Measurements from ENCODE around the gene ATP6AP2.

GRCh38 chrX:40579141-40579540 is 1.6 kb upstream of the ATP6AP2 start:
- TF ChIP-seq, protein P1, sequence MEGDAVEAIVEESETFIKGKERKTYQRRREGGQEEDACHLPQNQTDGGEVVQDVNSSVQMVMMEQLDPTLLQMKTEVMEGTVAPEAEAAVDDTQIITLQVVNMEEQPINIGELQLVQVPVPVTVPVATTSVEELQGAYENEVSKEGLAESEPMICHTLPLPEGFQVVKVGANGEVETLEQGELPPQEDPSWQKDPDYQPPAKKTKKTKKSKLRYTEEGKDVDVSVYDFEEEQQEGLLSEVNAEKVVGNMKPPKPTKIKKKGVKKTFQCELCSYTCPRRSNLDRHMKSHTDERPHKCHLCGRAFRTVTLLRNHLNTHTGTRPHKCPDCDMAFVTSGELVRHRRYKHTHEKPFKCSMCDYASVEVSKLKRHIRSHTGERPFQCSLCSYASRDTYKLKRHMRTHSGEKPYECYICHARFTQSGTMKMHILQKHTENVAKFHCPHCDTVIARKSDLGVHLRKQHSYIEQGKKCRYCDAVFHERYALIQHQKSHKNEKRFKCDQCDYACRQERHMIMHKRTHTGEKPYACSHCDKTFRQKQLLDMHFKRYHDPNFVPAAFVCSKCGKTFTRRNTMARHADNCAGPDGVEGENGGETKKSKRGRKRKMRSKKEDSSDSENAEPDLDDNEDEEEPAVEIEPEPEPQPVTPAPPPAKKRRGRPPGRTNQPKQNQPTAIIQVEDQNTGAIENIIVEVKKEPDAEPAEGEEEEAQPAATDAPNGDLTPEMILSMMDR (IDR thresholded peaks at IDR 0.05) = no peak
- no peak for TF ChIP-seq POLR2A (IDR thresholded peaks at IDR 0.05)
- no peak for TF ChIP-seq POLR2AphosphoS5 (IDR thresholded peaks at IDR 0.05; ENCODE audit: insufficient read depth in 1 of 2, low read depth in 1 of 2)
